A549 treated with Hydrocortisone at 1 μM for 4 hours (cell line): ENCODE measurements around the gene ADGRE2. TPM values are rescaled to one million over a fixed set of nuclear protein-coding genes. Genes with fewer than 3 reads are reported as not detected.

Experiments used
- total RNA-seq: library from RNA; stranded (reverse); fragments of 200-300 nt; extraction: Qiagen RNA extraction; gene quantifications from 5 replicates; pipeline ENCODE4 v1.2.3, GENCODE V29; 2022

ADGRE2 gene
- 0.62 to 1.3 TPM (median 0.97 TPM) in 5 replicates for total RNA-seq

DNA sequence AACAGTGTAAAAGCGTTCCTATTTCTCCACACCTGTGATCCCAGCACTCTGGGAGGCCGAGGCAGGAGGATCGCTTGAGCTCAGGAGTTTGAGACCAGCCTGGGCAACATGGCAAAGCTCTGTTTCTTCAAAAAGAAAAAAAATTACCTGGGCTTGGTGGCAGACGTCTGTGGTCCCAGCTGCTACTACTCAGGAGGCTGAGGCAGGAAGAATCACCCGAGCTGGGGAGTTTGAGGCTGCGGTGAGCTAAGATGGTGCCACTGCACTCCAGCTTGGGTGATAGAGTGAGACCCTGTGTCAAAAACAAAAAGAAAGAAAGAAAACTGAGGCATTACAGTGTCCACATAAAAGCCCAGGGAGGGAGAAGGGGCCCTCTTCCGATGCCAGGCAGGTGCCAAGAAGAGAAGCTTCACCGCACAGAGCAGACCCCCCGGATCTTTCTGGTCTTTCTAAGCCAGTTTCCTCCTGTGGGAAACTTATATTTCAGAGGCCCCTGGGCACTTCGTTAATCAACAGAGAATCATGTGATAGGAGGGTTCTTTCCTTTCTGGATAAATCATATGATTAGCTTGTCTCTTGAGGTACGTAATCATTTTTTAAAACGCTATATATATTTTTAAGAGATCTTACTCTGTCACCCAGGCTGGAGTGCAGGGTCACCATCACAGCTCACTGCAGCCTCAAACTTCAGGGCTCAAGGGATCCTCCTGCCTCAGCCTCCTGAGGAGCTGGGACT, at the start of gene ADGRE2:
Gene ADGRE2 (minus strand): TSS at position 451 of the 736 bp plus-strand sequence. CDS start 1,804 bp downstream, outside the sequence.

DNA sequence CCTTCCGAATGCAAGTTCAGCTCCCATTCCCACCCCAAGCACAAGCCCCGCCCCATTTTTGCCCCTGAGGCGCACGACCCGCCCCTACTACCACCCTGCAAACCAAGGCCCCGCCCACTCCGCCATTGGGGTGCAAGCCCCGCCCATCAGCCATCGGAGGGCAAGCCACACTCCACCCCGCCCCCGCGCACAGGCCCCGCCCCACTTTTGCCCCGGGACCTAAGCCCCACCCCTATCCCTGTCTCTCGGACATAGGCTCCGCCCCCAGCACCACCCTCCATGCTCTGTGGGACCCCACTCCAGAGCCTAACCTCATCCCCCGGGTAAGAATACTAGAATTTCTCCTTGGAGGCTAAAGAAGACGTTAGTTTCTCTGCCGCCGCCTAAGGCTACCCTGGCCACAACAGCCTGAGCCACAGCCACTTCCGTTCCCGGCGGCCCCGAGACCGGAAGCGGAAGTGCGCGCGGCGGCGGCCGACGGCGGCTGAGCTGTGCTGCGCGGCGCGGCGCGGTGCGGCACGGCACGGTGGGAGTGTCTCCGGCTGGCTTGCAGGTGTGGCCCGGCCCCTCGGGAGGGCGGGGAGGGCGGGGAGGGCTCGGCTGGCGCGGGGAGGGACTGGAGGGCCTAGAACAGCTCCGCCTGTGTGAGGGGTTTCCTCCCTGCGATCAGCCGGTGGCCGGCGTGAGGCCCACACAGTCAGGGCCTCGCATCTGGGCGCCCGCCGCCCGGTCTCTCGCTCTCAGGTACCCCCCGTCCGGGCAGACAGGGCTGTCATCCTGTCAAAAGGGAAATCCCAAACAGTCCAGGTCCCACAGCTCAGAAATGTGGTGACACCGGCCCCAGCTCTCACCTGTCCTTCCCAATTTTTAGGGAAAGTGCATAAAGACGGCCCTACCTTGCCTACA, 88.5 kb downstream of the ADGRE2 start, which contains the start of gene ZNF333:
Gene ZNF333 (plus strand): TSS at position 451 of the 906 bp plus-strand sequence. CDS start 3,444 bp downstream, outside the sequence.

Other genes with a start within 250 kb of the ADGRE2 start
- gene TECR, start 249.0 kb downstream of the ADGRE2 start, total RNA-seq = 140 to 180 TPM (median 178 TPM) in 5 replicates
- 138 to 196 TPM (median 193 TPM) in 5 replicates for gene NDUFB7, start 206.5 kb downstream of the ADGRE2 start, total RNA-seq
- not detected in 5 replicates for gene CLEC17A, start 195.5 kb downstream of the ADGRE2 start, total RNA-seq
- not detected in 5 replicates for gene ADGRE3, start 103.7 kb downstream of the ADGRE2 start, total RNA-seq
- 2.6 to 3.5 TPM (median 3.1 TPM) in 5 replicates for gene ZNF333, start 88.5 kb downstream of the ADGRE2 start, total RNA-seq
- gene OR7A5, start 56.6 kb upstream of the ADGRE2 start, total RNA-seq = not detected in 5 replicates
- gene OR7C1, start 56.6 kb upstream of the ADGRE2 start, total RNA-seq = not detected in 5 replicates
- not detected in 5 replicates for gene OR7A10, start 70.4 kb upstream of the ADGRE2 start, total RNA-seq
- not detected in 5 replicates for gene OR7A17, start 107.6 kb upstream of the ADGRE2 start, total RNA-seq
- gene OR7C2, start 162.9 kb upstream of the ADGRE2 start, total RNA-seq = not detected in 5 replicates
- gene SLC1A6, start 201.3 kb upstream of the ADGRE2 start, total RNA-seq = not detected in 5 replicates